HUES48 (cell line): ENCODE measurements around the gene CRACR2A.

Experiments used
- H3K27ac ChIP-seq: one replicate; pipeline ENCODE4 v1.7.0; 2013; ENCODE audit warnings: low read depth, low read length, inconsistent platforms
- H3K27me3 ChIP-seq: 2 replicates; pipeline ENCODE4 v1.6.1; 2013; ENCODE audit warnings: mild to moderate bottlenecking, low read length; ENCODE audit not compliant: control insufficient read depth, insufficient read depth
- H3K36me3 ChIP-seq: 2 replicates; pipeline ENCODE4 v1.6.1; 2013; ENCODE audit warnings: low read length; ENCODE audit not compliant: control insufficient read depth, insufficient read depth
- H3K4me1 ChIP-seq: 2 replicates; pipeline ENCODE4 v1.6.1; 2013; ENCODE audit warnings: mild to moderate bottlenecking, low read length; ENCODE audit not compliant: control insufficient read depth, insufficient read depth
- H3K4me3 ChIP-seq: 2 replicates; pipeline ENCODE4 v1.5.1; 2013; ENCODE audit warnings: mild to moderate bottlenecking, low read depth, low read length
- H3K9ac ChIP-seq: 2 replicates; pipeline ENCODE4 v1.6.1; 2013; ENCODE audit warnings: mild to moderate bottlenecking, low read depth, low read length, moderate library complexity
- H3K9me3 ChIP-seq: 2 replicates; pipeline ENCODE4 v1.6.1; 2013; ENCODE audit warnings: low read length; ENCODE audit not compliant: control insufficient read depth, insufficient read depth

The CRACR2A gene

GRCh38 chr12:3681595-3682061 lies 71.3 kb downstream of the CRACR2A start:
- Histone ChIP-seq H3K36me3 (no peaks in the 10 kb centered on the region), H3K9ac (no peak overlapping the region), H3K4me3 (no peak overlapping the region), H3K9me3 (no peaks in the 10 kb centered on the region), H3K27ac (no peak overlapping the region), H3K4me1 (no peaks in the 10 kb centered on the region), H3K27me3 (no peaks in the 10 kb centered on the region)

GRCh38 chr12:3680919-3681594 lies 71.9 kb downstream of the CRACR2A start:
- no peak overlapping the region for H3K4me3 ChIP-seq
- no peak overlapping the region for H3K9ac ChIP-seq

GRCh38 chr12:3679831-3680230 lies 73.1 kb downstream of the CRACR2A start:
- Histone ChIP-seq H3K4me3 (no peak overlapping the region), H3K4me1 (no peaks in the 10 kb centered on the region), H3K27ac (no peak overlapping the region), H3K27me3 (no peaks in the 10 kb centered on the region), H3K36me3 (no peaks in the 10 kb centered on the region), H3K9me3 (no peaks in the 10 kb centered on the region), H3K9ac (no peak overlapping the region)

More at GRCh38 chr12:3680919-3681594, 71.9 kb downstream of the CRACR2A start:
- no peak overlapping the region for H3K27ac ChIP-seq
- no peaks in the 10 kb centered on the region for H3K4me1 ChIP-seq
- H3K9me3 ChIP-seq: no peaks in the 10 kb centered on the region
- no peaks in the 10 kb centered on the region for H3K27me3 ChIP-seq
- no peaks in the 10 kb centered on the region for H3K36me3 ChIP-seq

GRCh38 chr12:3677609-3678008 lies 75.3 kb downstream of the CRACR2A start:
- Histone ChIP-seq H3K4me3 (no peak overlapping the region), H3K9me3 (no peaks in the 10 kb centered on the region), H3K27me3 (no peaks in the 10 kb centered on the region), H3K4me1 (no peaks in the 10 kb centered on the region), H3K36me3 (no peaks in the 10 kb centered on the region), H3K27ac (no peak overlapping the region), H3K9ac (no peak overlapping the region)

- no peaks in the 10 kb centered on the region for H3K27me3 ChIP-seq
- no peak overlapping the region for H3K4me3 ChIP-seq
- H3K27ac ChIP-seq: no peak overlapping the region
- H3K9ac ChIP-seq: no peak overlapping the region
- no peaks in the 10 kb centered on the region for H3K36me3 ChIP-seq
- H3K4me1 ChIP-seq: no peaks in the 10 kb centered on the region
- H3K9me3 ChIP-seq: no peaks in the 10 kb centered on the region
Measured at GRCh38 chr12:3673981-3674708, 78.8 kb downstream of the CRACR2A start.

- Histone ChIP-seq H3K36me3 (no peaks in the 10 kb centered on the region), H3K9me3 (no peaks in the 10 kb centered on the region), H3K4me3 (no peak overlapping the region), H3K27ac (no peak overlapping the region), H3K27me3 (no peaks in the 10 kb centered on the region), H3K4me1 (no peaks in the 10 kb centered on the region), H3K9ac (no peak overlapping the region)
Measured at GRCh38 chr12:3672113-3672509, 80.8 kb downstream of the CRACR2A start.

- H3K27ac ChIP-seq: no peak overlapping the region
- no peaks in the 10 kb centered on the region for H3K27me3 ChIP-seq
- H3K9me3 ChIP-seq: no peaks in the 10 kb centered on the region
- H3K4me1 ChIP-seq: no peaks in the 10 kb centered on the region
- no peak overlapping the region for H3K4me3 ChIP-seq
- H3K9ac ChIP-seq: no peak overlapping the region
- no peaks in the 10 kb centered on the region for H3K36me3 ChIP-seq
Measured at GRCh38 chr12:3671330-3672112, 81.4 kb downstream of the CRACR2A start.

GRCh38 chr12:3670083-3670620 lies 82.8 kb downstream of the CRACR2A start:
- Histone ChIP-seq H3K4me3 (no peak overlapping the region), H3K9ac (no peak overlapping the region), H3K27me3 (no peaks in the 10 kb centered on the region), H3K9me3 (no peaks in the 10 kb centered on the region), H3K27ac (no peak overlapping the region), H3K4me1 (no peaks in the 10 kb centered on the region), H3K36me3 (no peaks in the 10 kb centered on the region)

GRCh38 chr12:3669594-3669993 lies 83.3 kb downstream of the CRACR2A start:
- H3K9ac ChIP-seq: no peak overlapping the region
- H3K4me3 ChIP-seq: no peak overlapping the region
- no peak overlapping the region for H3K27ac ChIP-seq
- H3K4me1 ChIP-seq: no peaks in the 10 kb centered on the region
- H3K27me3 ChIP-seq: no peaks in the 10 kb centered on the region
- no peaks in the 10 kb centered on the region for H3K36me3 ChIP-seq
- no peaks in the 10 kb centered on the region for H3K9me3 ChIP-seq

GRCh38 chr12:3668479-3669165 lies 84.3 kb downstream of the CRACR2A start:
- no peaks in the 10 kb centered on the region for H3K9me3 ChIP-seq
- no peak overlapping the region for H3K9ac ChIP-seq
- no peaks in the 10 kb centered on the region for H3K36me3 ChIP-seq
- no peak overlapping the region for H3K4me3 ChIP-seq
- no peak overlapping the region for H3K27ac ChIP-seq
- H3K27me3 ChIP-seq: no peaks in the 10 kb centered on the region
- H3K4me1 ChIP-seq: no peaks in the 10 kb centered on the region
